HG03354 (cell line): ENCODE measurements around the gene PLXDC1.
"Not testable (repeated sequence)": the region's sequence is repeated elsewhere in the genome, so short reads cannot be mapped to it uniquely, and the experiment has no call there.

Source experiments
- ATAC-seq: cut with Tn5 transposase; IDR thresholded peaks from one replicate; pipeline ENCODE4 v1.9.1; 2021; ENCODE audit warnings: mild to moderate bottlenecking; ENCODE audit not compliant: unreplicated experiment, poor library complexity, severe bottlenecking

The PLXDC1 gene

DNA sequence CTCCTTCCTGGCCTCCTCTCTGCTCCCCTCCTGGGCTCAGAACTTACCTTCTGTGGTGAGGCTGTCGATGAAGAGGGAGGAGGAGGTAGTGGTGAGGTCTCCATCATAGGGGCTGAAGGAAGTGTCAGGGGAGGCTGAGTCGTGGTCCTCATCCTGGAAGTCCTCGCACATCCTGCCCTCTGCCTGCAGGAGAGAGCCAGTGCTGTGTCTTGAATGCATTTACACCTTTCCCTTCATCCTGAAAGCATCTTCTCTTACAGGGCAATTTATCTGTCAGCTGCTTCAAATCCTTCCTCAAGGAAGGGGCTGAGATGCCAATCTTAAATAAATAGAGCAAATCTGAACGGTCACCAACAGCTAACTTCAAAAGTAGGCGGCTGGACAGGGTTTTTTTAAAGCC lies 73.6 kb downstream of the PLXDC1 start:
- no peak for ATAC-seq

DNA sequence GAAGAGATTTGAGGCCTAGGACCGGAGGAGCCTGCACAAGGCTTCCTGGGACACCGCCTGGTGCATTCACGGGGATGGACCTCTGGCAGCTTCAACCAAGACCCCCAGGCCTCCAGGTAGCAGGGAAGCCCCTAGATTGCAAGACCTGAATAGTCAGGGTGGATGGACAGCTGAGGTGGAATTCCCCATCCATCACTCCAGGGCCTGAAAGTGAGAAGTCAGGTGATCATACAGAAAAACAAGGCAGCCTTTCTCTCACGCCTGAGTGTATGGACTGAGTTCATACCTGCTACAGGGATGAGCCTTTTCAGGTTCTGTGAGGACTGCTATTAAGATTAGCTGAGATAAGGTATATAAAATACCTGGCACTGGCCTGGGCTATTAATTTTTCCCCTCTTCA lies 74.2 kb downstream of the PLXDC1 start:
- ATAC-seq: no peak

DNA sequence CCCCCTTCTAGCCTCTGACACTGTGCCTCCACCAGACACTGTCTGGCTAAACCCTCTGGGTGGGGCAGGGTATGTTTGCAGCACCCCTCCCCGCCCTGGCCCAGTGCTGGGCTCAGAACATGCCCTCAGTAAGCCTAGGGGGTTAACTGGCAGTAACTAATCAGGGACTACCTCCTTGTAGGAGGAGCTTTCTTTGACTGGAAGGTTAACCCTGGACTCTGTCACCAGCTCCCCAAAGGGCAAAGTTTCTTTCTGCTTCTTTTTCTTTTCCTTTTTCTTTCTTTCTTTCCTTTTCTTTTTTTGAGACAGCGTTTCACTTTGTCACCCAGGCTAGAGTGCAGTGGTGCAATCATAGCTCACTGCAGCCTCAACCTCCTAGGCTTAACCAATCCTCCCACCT lies 76.8 kb downstream of the PLXDC1 start:
- no peak for ATAC-seq

DNA sequence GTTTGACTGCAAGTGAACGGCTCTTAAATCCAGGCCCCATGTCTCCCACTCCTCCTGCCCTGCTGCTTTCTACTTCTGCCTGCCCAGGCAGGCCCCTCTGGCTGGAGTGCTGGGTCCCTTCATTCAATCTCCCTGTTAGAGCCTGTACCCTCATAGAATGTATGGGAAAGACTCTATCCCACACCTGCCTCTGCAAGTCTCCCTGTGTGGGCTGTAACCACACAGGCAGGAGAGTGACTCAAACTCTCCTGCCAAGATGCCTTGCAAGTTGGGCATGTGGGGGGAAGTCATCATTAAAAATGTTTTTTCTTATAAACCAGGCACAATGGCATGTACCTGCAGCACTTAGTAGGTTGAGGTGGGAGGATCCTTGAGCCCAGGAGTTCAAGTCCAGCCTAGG lies 77.5 kb downstream of the PLXDC1 start:
- no peak for ATAC-seq

DNA sequence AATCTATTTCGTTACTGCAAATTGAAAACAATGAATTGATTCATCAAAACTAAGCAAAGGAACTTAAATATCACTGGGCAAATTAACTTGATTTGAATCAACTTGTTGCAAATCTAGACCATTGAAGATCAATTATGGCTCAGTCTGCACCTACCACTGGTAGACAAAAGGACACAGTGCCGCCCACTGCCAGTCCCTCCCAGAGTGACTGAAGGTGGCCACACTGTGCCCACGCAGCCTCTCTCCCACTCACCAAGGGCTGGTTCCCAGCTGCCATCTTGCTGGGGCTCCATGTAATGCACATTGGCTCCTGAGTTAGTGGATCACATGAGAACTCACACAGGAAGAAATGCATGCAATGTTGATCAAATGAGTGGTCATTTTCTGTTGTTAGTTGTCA lies 78.1 kb downstream of the PLXDC1 start:
- no peak for ATAC-seq

DNA sequence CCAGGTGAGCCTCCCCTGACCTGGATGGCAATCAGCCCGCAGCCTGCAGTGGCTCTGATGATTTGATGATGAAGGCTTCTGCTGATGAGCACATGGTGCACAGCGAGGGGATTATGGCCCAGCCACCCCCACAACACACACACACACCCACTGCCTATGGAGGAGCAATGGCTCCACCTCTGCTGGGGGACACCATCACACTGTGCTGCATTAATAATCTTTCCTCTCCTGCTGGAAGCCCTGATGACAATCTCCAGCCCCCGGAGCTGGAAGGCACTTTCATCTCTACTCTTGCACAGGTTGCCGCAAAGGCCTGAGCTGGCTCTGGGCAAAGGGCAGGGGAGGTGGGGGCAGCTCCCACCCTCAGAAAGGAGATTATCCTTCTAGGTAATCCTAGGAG lies 79.9 kb downstream of the PLXDC1 start:
- no peak for ATAC-seq

DNA sequence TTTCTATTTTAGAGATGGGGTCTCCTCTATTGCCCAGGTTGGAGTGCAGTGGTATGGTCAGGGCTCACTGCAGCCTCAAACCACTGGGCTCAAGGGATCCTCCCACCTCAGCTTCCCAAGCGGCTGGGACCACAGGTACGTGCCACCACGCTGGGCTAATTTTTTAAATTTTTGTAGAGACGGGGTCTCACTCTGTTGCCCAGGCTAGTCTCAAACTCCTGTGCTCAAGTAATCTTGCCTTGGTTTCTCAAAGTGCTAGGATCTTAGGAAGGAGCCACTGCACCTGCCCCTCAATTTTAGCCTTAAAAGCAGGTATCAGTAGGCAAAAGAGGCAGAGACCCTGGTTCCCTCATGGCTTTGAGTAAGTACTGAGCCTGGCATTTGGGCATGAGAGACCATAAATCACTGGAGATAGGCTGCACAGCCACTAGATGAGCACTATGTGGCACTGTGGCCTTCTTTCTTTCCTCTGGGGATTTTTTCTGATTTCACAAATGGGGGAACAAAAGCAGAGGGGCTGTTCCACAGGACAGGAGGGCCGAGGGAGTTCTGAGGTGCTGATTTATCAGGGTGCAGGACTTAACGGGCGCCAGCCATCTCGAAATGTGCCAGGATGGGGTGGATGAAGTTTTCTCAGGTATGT lies 82.2 kb downstream of the PLXDC1 start:
- ATAC-seq: no peak

DNA sequence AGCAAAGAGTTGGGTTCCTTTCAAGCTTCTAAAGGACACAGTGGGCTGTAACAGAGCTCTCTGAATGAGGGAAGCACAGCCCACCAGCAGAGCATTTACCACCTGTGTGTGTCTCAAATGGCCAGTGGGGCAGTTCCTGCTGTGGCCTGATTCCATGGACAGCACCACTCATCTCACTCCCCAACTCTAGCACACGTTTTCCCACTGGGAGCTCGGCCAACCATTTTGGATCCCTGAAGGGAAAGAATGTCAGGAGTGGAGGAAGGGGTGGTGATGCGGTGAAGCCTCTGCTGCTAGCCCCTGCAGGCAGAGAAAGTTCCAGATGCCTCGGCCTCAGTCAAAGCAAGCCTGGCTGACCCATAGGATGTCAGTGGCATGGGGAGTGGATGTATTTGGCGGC lies 86.6 kb downstream of the PLXDC1 start:
- no peak for ATAC-seq

DNA sequence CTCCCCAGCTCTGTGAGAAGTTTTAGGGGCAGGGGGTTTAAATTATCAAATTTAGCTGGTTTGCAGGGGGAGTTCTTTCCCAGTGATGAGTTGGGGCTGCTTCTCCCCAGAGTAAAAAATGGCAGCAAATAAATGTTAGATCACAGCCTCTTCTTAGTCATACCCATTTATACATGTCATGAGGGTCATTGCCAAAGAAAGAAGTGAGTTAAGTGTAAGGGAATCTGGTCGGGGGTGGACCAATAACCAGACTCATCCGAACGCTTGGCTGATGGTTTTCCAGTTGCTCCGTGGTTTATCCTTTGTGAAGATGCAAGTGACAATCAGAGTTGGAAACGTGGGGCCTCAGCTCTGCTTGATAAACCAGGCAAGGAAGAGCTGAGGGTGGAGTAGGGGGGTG lies 87.1 kb downstream of the PLXDC1 start:
- ATAC-seq: no peak

DNA sequence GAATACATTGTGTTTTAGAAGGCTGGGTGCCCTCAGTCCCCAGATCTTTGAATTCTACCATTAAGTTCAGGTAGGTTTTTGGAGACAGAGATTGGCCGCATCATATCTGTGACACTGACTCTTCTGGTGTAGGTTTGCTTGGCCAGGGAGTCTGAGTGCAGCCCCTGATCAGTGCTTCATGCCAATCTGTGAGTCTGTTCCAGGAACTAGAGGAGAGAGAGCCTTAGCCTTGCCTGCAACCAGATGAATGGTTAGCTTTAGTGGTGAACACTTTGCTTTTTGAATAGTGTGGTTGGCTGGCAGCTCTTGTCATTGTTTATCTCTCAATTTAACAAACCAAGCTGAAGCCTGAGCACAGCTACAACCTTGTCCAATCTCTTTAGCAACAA lies 87.8 kb downstream of the PLXDC1 start:
- ATAC-seq: no peak

DNA sequence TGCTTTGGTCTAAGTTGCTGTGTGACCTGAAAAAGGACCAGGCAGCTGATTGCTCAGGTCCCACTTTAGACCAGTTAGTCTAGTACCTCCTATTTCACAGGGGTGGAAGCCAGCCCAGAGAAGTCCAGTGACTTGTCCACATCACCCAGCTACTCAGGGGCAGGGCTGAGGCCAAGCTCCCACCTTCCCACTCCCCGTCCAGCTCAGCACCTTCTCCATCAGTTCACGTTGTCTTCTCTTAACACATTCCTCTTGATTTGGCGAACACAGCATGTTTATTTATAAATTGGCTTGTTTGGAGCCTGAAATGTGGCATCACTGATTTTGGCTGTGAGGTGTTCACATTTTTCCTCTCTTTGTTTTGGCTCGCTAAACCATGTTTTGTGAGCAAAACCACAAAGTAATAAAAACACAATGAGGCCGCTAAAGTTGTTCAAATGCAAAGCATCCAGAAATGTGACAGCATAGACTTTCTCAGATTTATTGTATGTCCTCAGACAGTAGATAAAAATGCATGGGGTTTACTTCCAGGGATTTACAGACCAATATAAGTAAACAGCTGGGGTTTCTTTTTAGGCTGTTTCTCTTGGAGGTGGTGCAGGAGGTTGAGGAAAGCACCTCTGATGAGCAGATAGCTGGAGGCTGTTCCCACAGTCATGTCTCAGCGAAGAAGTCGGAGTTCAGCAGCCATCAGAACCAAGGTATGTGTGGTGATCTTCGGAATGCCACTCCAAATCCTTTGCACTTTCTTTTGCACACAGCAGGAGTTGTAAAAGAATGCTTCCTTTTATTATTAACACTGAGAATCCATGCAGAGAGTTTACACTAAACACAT lies 88.4 kb downstream of the PLXDC1 start:
- ATAC-seq: no peak

DNA sequence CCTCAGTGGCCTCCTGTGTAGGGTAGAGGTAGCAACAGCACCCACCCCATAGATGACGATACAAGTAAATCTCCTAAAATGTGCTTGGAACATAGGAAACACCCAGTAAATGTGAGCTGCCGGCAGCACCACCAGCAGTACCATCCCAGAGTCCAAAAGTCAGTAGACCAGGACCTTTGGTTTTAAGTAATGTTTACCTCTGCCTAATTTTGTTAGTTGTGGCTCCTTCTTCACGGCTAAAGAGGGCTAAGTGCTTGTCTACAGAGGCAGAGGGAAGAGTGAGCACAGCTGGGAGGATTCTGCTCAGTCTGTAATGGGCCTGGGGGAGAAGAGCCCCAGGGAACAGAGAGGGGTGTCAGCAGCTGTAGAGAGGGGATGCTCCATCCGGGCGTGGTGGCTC lies 92.9 kb downstream of the PLXDC1 start:
- ATAC-seq: no peak

DNA sequence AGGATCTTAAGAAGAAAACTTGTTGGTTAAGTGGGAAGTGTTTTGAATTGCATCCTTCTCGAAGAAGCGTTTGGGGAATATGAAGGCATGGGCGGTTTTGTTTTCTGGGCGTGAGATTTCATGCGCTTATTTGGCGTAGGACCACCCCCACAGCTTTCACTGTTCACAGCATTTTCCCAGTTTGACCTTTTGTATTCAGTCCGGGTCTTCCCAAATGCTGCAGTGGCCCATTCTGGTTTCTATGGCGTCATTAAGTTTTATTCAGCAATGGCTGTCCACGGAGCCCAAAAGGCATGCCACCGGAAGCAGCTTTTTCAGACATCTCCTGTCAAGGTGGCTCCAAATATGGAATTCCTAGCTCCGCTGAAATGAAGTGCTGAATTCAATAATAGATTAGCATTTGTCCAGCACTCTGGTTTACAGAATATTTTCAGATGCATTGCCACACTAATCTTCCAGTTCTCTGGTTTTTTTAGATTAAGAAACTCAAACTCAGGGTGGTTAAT lies 93.7 kb downstream of the PLXDC1 start:
- ATAC-seq: no peak

DNA sequence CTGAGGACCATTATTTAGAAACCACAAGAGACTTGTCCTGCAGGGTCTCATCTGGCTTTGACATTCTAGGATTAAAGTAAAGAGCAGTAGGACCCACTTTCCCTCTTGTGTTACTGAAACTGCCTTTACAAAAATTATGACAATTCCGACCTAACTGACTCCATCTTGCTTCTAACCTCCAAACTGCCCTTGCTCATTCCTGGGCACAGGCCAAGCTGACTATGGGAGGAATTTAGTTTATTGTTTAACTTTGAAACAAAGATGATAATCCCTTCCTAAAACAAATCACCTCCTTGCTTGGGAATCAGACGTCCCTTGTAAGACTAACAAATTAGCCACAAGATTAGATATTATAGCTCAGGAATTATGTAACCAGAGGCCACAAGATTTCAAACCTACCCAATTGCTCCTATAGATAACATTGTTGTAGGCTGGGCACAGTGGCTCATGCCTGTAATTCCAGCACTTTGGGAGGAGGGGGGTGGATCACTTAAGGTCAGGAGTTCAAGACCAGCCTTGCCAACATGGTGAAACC lies 97.3 kb downstream of the PLXDC1 start:
- ATAC-seq: no peak

DNA sequence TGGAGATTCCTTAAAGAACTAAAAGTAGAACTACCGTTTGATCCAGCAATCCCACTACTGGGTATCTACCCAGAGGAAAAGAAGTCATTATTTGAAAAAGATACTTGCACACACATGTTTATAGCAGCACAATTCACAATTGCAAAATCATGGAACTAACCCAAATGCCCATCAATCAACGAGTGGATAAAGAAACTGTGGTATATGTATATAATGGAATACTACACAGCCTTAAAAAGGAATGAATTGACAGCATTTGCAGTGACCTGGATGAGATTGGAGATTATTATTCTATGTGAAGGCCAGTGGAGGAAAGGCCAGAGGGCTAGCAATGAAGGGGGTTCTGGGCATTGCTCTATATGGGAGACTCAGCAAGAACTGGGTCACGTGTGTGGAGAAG lies 99.0 kb downstream of the PLXDC1 start:
- not testable (repeated sequence) for ATAC-seq

DNA sequence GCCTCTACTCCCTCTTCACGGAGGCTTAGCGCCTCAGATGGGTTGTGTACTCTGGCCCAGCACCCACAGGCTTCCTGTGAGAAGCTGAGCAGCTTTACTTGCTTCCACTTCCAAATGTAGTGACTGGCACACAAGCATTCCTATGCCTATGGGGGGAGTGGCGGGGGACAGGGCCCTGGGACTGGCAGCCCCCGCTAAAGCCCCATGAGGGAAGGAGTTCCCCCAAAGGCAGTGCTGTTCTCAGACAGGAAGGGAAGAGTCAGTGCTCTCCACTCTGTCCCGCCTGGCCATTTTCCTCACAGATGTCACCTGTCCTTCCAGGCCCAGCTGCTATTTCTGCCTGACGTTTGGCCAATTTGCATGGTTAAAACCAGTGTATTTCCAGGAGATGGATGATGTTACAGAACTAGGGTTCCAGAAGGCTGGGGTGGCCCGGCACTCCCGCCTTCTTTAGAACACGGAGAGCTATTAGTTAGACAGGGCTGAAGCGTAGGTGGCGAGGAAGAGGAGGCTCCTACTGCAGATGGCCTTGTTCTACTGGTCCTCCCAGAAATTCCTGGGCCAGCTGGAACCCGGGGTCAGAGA lies 100.3 kb downstream of the PLXDC1 start:
- no peak for ATAC-seq

DNA sequence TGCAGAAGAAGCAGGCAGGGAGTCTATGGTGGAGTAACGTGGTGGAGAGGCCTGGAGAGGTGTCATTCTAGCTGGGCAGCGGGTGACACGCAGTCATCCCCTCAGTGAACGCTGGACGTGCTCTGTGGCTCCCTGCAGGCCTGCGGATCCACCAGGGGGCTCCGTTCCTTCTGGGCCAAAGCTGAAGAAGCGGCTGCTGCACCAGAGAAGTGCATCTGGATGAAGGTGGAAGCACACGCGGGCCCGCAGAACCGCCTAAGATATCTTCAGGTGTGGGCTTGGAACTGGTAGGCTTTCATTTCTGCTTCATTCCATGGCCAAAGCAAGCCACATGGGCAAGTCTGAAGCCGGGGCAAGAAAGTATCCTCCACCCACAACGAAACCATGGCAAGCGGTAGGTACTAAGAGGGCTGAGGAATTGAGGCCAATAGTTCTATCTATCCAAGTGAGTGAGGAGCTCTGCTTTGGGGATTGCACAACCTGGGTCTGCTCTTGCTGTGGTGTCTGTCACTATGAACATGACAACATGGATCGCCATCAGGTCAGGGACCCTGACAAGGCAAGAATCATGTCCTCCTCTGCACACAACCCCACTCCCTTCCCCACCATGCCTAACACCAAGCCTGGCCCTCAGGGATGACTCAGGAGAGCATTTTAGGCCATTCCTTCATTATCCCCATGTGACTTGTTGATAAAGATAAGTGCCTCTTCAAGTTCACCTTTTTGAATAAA lies 105.3 kb downstream of the PLXDC1 start:
- ATAC-seq: no peak

DNA sequence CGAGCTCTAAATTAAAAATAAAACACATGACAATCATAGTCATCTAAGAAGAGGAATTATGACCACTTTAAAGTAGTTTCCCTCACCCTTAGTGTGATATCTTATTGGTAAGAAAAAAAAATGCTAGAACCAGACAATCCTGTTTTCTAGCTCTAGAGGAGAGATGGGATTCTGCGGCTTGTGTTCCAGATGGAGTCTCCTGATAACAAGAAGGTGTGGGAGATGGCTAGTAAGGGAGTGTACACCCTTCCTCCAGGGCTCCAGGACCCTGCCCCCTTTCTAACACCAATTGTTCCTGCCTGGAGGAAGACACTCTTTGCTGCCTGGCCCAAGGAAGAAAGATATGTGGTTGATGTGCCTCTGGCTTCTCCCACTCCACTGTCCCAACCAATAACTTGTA lies 115.4 kb downstream of the PLXDC1 start:
- no peak for ATAC-seq

DNA sequence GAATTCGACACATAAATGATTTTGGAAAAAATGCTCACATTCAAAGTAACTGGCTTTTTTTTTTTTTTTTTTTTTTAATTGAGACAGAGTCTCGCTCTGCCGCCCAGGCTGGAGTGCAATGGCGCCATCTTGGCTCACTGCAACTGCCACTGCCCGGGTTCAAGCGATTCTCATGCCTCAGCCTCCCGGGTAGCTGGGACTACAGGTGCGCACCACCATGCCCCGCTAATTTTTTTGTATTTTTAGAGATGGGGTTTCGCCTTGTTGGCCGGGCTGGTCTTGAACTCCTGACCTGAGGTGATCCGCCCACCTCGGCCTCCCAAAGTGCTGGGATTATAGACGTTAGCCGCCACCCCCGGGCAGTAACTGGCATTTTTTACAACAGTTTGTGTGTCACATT lies 115.9 kb downstream of the PLXDC1 start:
- ATAC-seq: not testable (repeated sequence)

DNA sequence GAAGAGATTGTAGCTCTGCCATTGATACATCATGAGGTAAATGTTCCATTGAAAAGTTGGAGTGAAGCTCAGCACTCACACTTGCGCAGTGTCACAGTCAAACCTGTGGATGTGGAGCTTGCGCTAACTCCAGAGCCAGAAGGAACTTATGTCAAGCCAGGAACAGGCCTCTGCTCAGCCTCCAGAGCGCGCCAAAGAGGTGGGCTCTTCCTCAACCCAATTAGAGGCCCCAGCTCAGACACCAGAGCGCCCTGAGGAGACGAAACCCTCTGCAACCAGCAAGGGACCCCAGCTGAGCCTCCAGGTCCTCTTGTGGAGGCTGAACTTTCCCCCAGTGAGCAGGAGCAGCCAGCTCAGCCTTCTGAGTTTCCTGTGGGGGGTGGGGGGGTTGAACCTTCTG lies 122.7 kb downstream of the PLXDC1 start:
- ATAC-seq: no peak
